RWPE2 (cell line): ENCODE data around the gene MMP10.

Source experiments
- ATAC-seq: fragments of 200-7000 bp; cut with Tn5 transposase; 3 replicates; pipeline ENCODE4 v1.9.1; 2021; ENCODE audit warnings: low read depth
- DNase-seq: peaks from one replicate; pipeline ENCODE4 v3.0.0-alpha.2; 2020; ENCODE audit warnings: low spot score
- H3K27ac ChIP-seq: fragments of 450-650 bp; 2 replicates; pipeline ENCODE4 v1.5.1; 2017; ENCODE audit warnings: mild to moderate bottlenecking; ENCODE audit not compliant: poor library complexity, severe bottlenecking
- H3K27me3 ChIP-seq: fragments of 250-450 bp; sonication (Bioruptor Pico); 2 replicates; pipeline ENCODE4 v1.5.1; 2021; ENCODE audit warnings: mild to moderate bottlenecking, moderate library complexity; ENCODE audit not compliant: insufficient read depth, poor library complexity, severe bottlenecking
- H3K36me3 ChIP-seq: fragments of 250-450 bp; sonication (Bioruptor Pico); 2 replicates; pipeline ENCODE4 v1.5.1; 2020; ENCODE audit warnings: low read depth, mild to moderate bottlenecking, moderate library complexity
- H3K4me1 ChIP-seq: fragments of 250-450 bp; sonication (Bioruptor Pico); 2 replicates; pipeline ENCODE4 v1.5.1; 2021; ENCODE audit warnings: mild to moderate bottlenecking, moderate library complexity; ENCODE audit not compliant: insufficient read depth, poor library complexity, severe bottlenecking
- H3K4me3 ChIP-seq: fragments of 250-450 bp; sonication (Bioruptor Pico); 2 replicates; pipeline ENCODE4 v1.5.1; 2021; ENCODE audit warnings: mild to moderate bottlenecking, moderate library complexity; ENCODE audit not compliant: severe bottlenecking
- H3K9me3 ChIP-seq: fragments of 250-450 bp; sonication (Bioruptor Pico); 2 replicates; pipeline ENCODE4 v1.5.1; 2021; ENCODE audit warnings: mild to moderate bottlenecking, moderate library complexity; ENCODE audit not compliant: severe bottlenecking
- CTCF ChIP-seq: fragments of 450-650 bp; IDR thresholded peaks from one replicate; pipeline ENCODE4 v1.5.1; 2017; ENCODE audit warnings: mild to moderate bottlenecking, moderate library complexity; ENCODE audit not compliant: poor library complexity, severe bottlenecking

Gene MMP10

GRCh38 chr11:102812188-102812587 lies 31.8 kb upstream of the MMP10 start:
- no peak overlapping the region for H3K27ac ChIP-seq
- H3K27me3 ChIP-seq = no peaks in the 10 kb centered on the region
- H3K36me3 ChIP-seq = no peaks in the 10 kb centered on the region
- no peak for ATAC-seq
- H3K4me1 ChIP-seq = peaks cover 8% of the 10 kb centered on the region
- no peak for DNase-seq
- TF ChIP-seq CTCF = no peak
- H3K4me3 ChIP-seq = no peak overlapping the region
- no peaks in the 10 kb centered on the region for H3K9me3 ChIP-seq

- no peak for DNase-seq
- no peaks in the 10 kb centered on the region for H3K27me3 ChIP-seq
- H3K4me1 ChIP-seq = peaks cover 8% of the 10 kb centered on the region
- H3K9me3 ChIP-seq = no peaks in the 10 kb centered on the region
- H3K36me3 ChIP-seq = no peaks in the 10 kb centered on the region
- peak; percentile 79 for TF ChIP-seq CTCF
- H3K4me3 ChIP-seq = no peak overlapping the region
- ATAC-seq = peak; percentile 78
- H3K27ac ChIP-seq = no peak overlapping the region
Measured at GRCh38 chr11:102810950-102811660, 30.7 kb upstream of the MMP10 start.

GRCh38 chr11:102809971-102810370 lies 29.5 kb upstream of the MMP10 start:
- no peak overlapping the region for H3K27ac ChIP-seq
- DNase-seq = no peak

GRCh38 chr11:102807921-102808320 lies 27.5 kb upstream of the MMP10 start:
- TF ChIP-seq CTCF = peak; percentile 35
- no peak overlapping the region for H3K4me3 ChIP-seq

More at GRCh38 chr11:102809971-102810370, 29.5 kb upstream of the MMP10 start:
- TF ChIP-seq CTCF = no peak
- Histone ChIP-seq H3K27me3 (no peaks in the 10 kb centered on the region), H3K4me1 (peaks cover 8% of the 10 kb centered on the region), H3K4me3 (no peak overlapping the region), H3K9me3 (no peaks in the 10 kb centered on the region), H3K36me3 (no peaks in the 10 kb centered on the region)
- ATAC-seq = no peak

GRCh38 chr11:102806296-102806695 lies 25.9 kb upstream of the MMP10 start:
- no peaks in the 10 kb centered on the region for H3K27me3 ChIP-seq
- no peaks in the 10 kb centered on the region for H3K9me3 ChIP-seq
- H3K27ac ChIP-seq = no peak overlapping the region
- ATAC-seq (no peak), DNase-seq (no peak)
- no peak overlapping the region for H3K4me3 ChIP-seq
- H3K36me3 ChIP-seq = no peaks in the 10 kb centered on the region
- peaks cover 4% of the 10 kb centered on the region for H3K4me1 ChIP-seq
- TF ChIP-seq CTCF = no peak

More at GRCh38 chr11:102807921-102808320, 27.5 kb upstream of the MMP10 start:
- peak; percentile 61; the same call in 2 of the 3 replicates for ATAC-seq
- Histone ChIP-seq H3K27ac (no peak overlapping the region), H3K27me3 (no peaks in the 10 kb centered on the region), H3K36me3 (no peaks in the 10 kb centered on the region), H3K4me1 (no peaks in the 10 kb centered on the region), H3K9me3 (no peaks in the 10 kb centered on the region)
- DNase-seq = no peak
